AG09309 (cell line): ENCODE measurements around the gene ADORA3.
"Not testable (repeated sequence)": the region's sequence is repeated elsewhere in the genome, so short reads cannot be mapped to it uniquely, and the experiment has no call there.

Source experiments
- DNase-seq: peaks from one replicate; pipeline ENCODE4 v3.0.0-alpha.2; 2010; ENCODE audit warnings: low read depth
- H3K4me3 ChIP-seq: 2 replicates; pipeline ENCODE4 v1.5.1; 2011; ENCODE audit warnings: mild to moderate bottlenecking, low read depth, low read length, moderate library complexity; ENCODE audit not compliant: control insufficient read depth
- CTCF ChIP-seq: IDR thresholded peaks from 2 replicates; pipeline ENCODE4 v1.5.1; 2011; ENCODE audit warnings: mild to moderate bottlenecking, low read depth, low read length, inconsistent platforms; ENCODE audit not compliant: insufficient read depth, control insufficient read depth; ENCODE audit errors: missing control alignments

The ADORA3 gene

GRCh38 chr1:111503585-111504060 is at the start of gene ADORA3, which contains the start of gene TMIGD3:
ADORA3 (minus strand) TSS chr1:111503633; CDS start chr1:111503354, 279 bp downstream.
TMIGD3 (minus strand) TSS chr1:111503633; CDS start chr1:111503354, 279 bp downstream.
- no peak for DNase-seq
- no peak for TF ChIP-seq CTCF
- no peak within 1 kb of the TSS for H3K4me3 ChIP-seq

GRCh38 chr1:111553196-111553595 is 49.8 kb upstream of the ADORA3 start:
- peak; percentile 49 for DNase-seq
- H3K4me3 ChIP-seq: no peak overlapping the region
- no peak for TF ChIP-seq CTCF

GRCh38 chr1:111552587-111552986 is 49.2 kb upstream of the ADORA3 start:
- no peak for DNase-seq
- no peak overlapping the region for H3K4me3 ChIP-seq
- no peak for TF ChIP-seq CTCF

GRCh38 chr1:111551623-111552411 is 48.4 kb upstream of the ADORA3 start:
- TF ChIP-seq CTCF: no peak

GRCh38 chr1:111547786-111548185 is 44.4 kb upstream of the ADORA3 start:
- H3K4me3 ChIP-seq, DNase-seq: not testable (repeated sequence)

More at GRCh38 chr1:111551623-111552411, 48.4 kb upstream of the ADORA3 start:
- no peak overlapping the region for H3K4me3 ChIP-seq
- no peak for DNase-seq

GRCh38 chr1:111542187-111542586 is 38.8 kb upstream of the ADORA3 start:
- DNase-seq: no peak
- TF ChIP-seq CTCF: no peak
- H3K4me3 ChIP-seq: no peak overlapping the region

GRCh38 chr1:111541721-111542120 is 38.3 kb upstream of the ADORA3 start:
- H3K4me3 ChIP-seq: no peak overlapping the region
- no peak for DNase-seq
- no peak for TF ChIP-seq CTCF
